ENCODE measurements around the gene KICS2. TPM values are rescaled to one million over a fixed set of nuclear protein-coding genes. Genes with fewer than 3 reads are reported as not detected.

Gene KICS2
- total and polyA plus RNA-seq, 2 of the 8 experiments (the other 6 are each of a cell fraction or from before 2014, with no cell fraction given), result 5.6 to 9.5 TPM

DNA sequence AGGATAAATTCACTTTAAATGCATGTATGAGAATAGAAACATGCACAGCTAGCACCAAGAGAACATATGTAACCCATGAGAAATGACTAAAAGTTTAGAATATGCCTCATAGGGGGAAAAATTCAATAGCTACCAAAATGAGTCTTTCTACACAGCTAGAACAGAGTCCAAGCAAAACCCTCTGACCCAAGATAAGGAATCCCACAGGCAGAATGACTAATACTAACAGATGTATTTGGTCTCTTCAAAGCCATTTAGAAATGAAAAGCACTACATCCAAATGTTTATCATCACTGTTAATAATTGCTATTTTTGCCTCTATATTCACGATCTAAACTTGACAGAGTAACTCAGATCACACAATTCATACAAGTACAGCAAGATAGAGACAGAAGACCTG lies 44.0 kb downstream of the KICS2 start:
- H2BK120ac ChIP-seq (replicated peaks; ENCODE audit: low read depth, low read length), result no peak overlapping the region
- WGBS, 2 experiments (ENCODE audit: extremely low coverage in 1 of 2, insufficient coverage in 1 of 2, insufficient read length in 1 of 2, insufficient replicate concordance in 2 of 2, low coverage in 1 of 2, low lambda C conversion rate in 2 of 2, missing lambda C conversion rate in 1 of 2), result 92% methylated on average over 1 of the region's 1 CpG; no CpG with 5 or more reads in 1 of the 2 experiments
- H3K4me3 ChIP-seq (ENCODE audit: extremely low read depth in 1 of 4, insufficient read depth in 2 of 4, low read depth in 3 of 4, low read length in 4 of 4), result no peak overlapping the region
- H2BK5ac ChIP-seq (ENCODE audit: low read depth, low read length), result no peak overlapping the region
- H3K4ac ChIP-seq (replicated peaks; ENCODE audit: insufficient read length, low read depth, low read length), result no peak overlapping the region
- H3K18ac ChIP-seq (ENCODE audit: extremely low read depth, low read length), result no peak overlapping the region
- no peak overlapping the region for H2BK20ac ChIP-seq (ENCODE audit: low read length)
- H2AFZ ChIP-seq (ENCODE audit: low read length), result no peak overlapping the region
- H2BK15ac ChIP-seq (ENCODE audit: low read length), result no peak overlapping the region
- no peak overlapping the region for H4K8ac ChIP-seq (ENCODE audit: extremely low read depth, insufficient read depth, low read length)
- H4K91ac ChIP-seq (replicated peaks; ENCODE audit: insufficient read length, low read length), result no peak overlapping the region
- H3K79me2 ChIP-seq (ENCODE audit: control insufficient read depth in 1 of 2, insufficient read depth in 2 of 2, low read length in 2 of 2), result no peaks in the 10 kb centered on the region
- H3K9me3 ChIP-seq (ENCODE audit: insufficient read depth in 2 of 2, low read depth in 1 of 2, low read length in 1 of 2), result no peaks in the 10 kb centered on the region
- H3K4me1 ChIP-seq (replicated peaks in 1 of 4; ENCODE audit: control insufficient read depth in 3 of 4, insufficient read depth in 4 of 4, low read length in 3 of 4), result no peaks in the 10 kb centered on the region; a peak in 1 of 7 replicates
- no peaks in the 10 kb centered on the region for H3K23me2 ChIP-seq (ENCODE audit: low read depth, low read length)
- no peak for DNase-seq (ENCODE audit: low read depth in 1 of 2, low spot score in 2 of 2)
- H3K79me1 ChIP-seq (ENCODE audit: low read depth, low read length), result no peaks in the 10 kb centered on the region
- TF ChIP-seq RBBP5 (IDR thresholded peaks at IDR 0.05; ENCODE audit: borderline replicate concordance, low read depth, low read length) (no peak), MAFK (IDR thresholded peaks at IDR 0.05; ENCODE audit: low read depth, low read length) (no peak), HDAC6 (IDR thresholded peaks at IDR 0.05; ENCODE audit: low read depth, low read length) (no peak), KDM5A (IDR thresholded peaks at IDR 0.05; ENCODE audit: low read length) (no peak), CHD2 (IDR thresholded peaks at IDR 0.05; ENCODE audit: low read length) (no peak), BRCA1 (IDR thresholded peaks at IDR 0.05; ENCODE audit: low read depth, low read length) (no peak), HDAC2 (IDR thresholded peaks at IDR 0.05; ENCODE audit: borderline replicate concordance in 1 of 2, low read depth in 2 of 2, low read length in 2 of 2) (no peak), RFX5 (IDR thresholded peaks at IDR 0.05; ENCODE audit: borderline replicate concordance, low read depth, low read length) (no peak), NANOG (IDR thresholded peaks at IDR 0.05; ENCODE audit: insufficient read depth, low read depth, low read length, poor library complexity, severe bottlenecking) (no peak)
- TF ChIP-seq, protein P1, sequence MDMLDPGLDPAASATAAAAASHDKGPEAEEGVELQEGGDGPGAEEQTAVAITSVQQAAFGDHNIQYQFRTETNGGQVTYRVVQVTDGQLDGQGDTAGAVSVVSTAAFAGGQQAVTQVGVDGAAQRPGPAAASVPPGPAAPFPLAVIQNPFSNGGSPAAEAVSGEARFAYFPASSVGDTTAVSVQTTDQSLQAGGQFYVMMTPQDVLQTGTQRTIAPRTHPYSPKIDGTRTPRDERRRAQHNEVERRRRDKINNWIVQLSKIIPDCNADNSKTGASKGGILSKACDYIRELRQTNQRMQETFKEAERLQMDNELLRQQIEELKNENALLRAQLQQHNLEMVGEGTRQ (IDR thresholded peaks at IDR 0.05; ENCODE audit: low read length), result no peak
- TF ChIP-seq, protein P2, sequence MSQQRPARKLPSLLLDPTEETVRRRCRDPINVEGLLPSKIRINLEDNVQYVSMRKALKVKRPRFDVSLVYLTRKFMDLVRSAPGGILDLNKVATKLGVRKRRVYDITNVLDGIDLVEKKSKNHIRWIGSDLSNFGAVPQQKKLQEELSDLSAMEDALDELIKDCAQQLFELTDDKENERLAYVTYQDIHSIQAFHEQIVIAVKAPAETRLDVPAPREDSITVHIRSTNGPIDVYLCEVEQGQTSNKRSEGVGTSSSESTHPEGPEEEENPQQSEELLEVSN (IDR thresholded peaks at IDR 0.05), result no peak
- H4K5ac ChIP-seq (ENCODE audit: insufficient read length, low read depth, low read length), result no peak overlapping the region
- H3K9ac ChIP-seq (replicated peaks in 1 of 4; ENCODE audit: extremely low read depth in 1 of 4, low read depth in 3 of 4, low read length in 3 of 4), result no peak overlapping the region
- no peak overlapping the region for H3K14ac ChIP-seq (ENCODE audit: insufficient read length)
- H2BK12ac ChIP-seq (ENCODE audit: low read depth, low read length), result no peak overlapping the region
- no peak overlapping the region for H3K56ac ChIP-seq (replicated peaks; ENCODE audit: insufficient read length, low read depth, low read length)
- no peak overlapping the region for H3K23ac ChIP-seq (ENCODE audit: insufficient read length)
- H3K27ac ChIP-seq (ENCODE audit: low read depth, low read length), result no peak overlapping the region
- H2AK5ac ChIP-seq (ENCODE audit: low read depth, low read length), result no peak overlapping the region
- POLR2A ChIA-PET (ENCODE audit: partially characterized antibody), result interaction anchor here (1.5 kb wide), 1 partner anchor 334 kb away, joined by 3 read pairs; no protein-coding TSS in a partner anchor
- no peaks in the 10 kb centered on the region for H3K36me3 ChIP-seq (ENCODE audit: control insufficient read depth in 2 of 4, insufficient read depth in 4 of 4, low read length in 3 of 4)
- no peaks in the 10 kb centered on the region for H4K20me1 ChIP-seq (replicated peaks in 1 of 2; ENCODE audit: control insufficient read depth in 1 of 2, insufficient read depth in 2 of 2, low read length in 2 of 2)
- FAIRE-seq, result no peak
- no peaks in the 10 kb centered on the region for H3K27me3 ChIP-seq (replicated peaks in 1 of 4; ENCODE audit: control insufficient read depth in 3 of 4, extremely low read depth in 1 of 4, insufficient read depth in 3 of 4, low read length in 3 of 4)
- CTCF ChIA-PET (ENCODE audit: partially characterized antibody), result interaction anchor here (0.6 to 1.5 kb wide), 2 partner anchors 23 to 337 kb away, joined by 3 read pairs; no protein-coding TSS in a partner anchor
- no peak overlapping the region for H3K4me2 ChIP-seq (ENCODE audit: insufficient read depth in 1 of 2, low read depth in 2 of 2, low read length in 2 of 2)
